Measurements from ENCODE around the gene SPRR2E. TPM values are rescaled to one million over a fixed set of nuclear protein-coding genes. Genes with fewer than 3 reads are reported as not detected.

SPRR2E gene
- total and polyA plus RNA-seq, 2 of the 8 experiments (the other 6 are each of a cell fraction or from before 2014, with no cell fraction given), result not detected

GRCh38 chr1:153058826-153059784 is 35.2 kb downstream of the SPRR2E start (continued):
- no peak for TF ChIP-seq CHD7 (IDR thresholded peaks at IDR 0.05; ENCODE audit: insufficient replicate concordance, low read length)

Data from H1 (cell line).